ENCODE results near the gene OR10A5.
"Not testable (repeated sequence)": the region's sequence is repeated elsewhere in the genome, so short reads cannot be mapped to it uniquely, and the experiment has no call there.

The OR10A5 gene

GRCh38 chr11:6845383-6845782 is at the start of gene OR10A5:
OR10A5 (plus strand) TSS chr11:6845683; CDS start chr11:6845683, 0 bp downstream.
- no peak for DNase-seq

GRCh38 chr11:6799402-6799801 is 46.1 kb upstream of the OR10A5 start, which contains the start of gene OR6A2:
OR6A2 (minus strand) TSS chr11:6799689; CDS start chr11:6795708, 3,981 bp downstream.
- DNase-seq = no peak

- not testable (repeated sequence) for DNase-seq
Observed at GRCh38 chr11:6801075-6801474, 44.4 kb upstream of the OR10A5 start.

GRCh38 chr11:6812390-6813005 is 33.0 kb upstream of the OR10A5 start:
- DNase-seq = no peak

- DNase-seq = no peak
Observed at GRCh38 chr11:6813656-6814055, 31.8 kb upstream of the OR10A5 start.

GRCh38 chr11:6817694-6818093 is 27.8 kb upstream of the OR10A5 start:
- DNase-seq = no peak

- no peak for DNase-seq
Observed at GRCh38 chr11:6818967-6819366, 26.5 kb upstream of the OR10A5 start.

GRCh38 chr11:6824136-6824823 is 21.2 kb upstream of the OR10A5 start:
- DNase-seq = no peak

GRCh38 chr11:6825231-6825744 is 20.2 kb upstream of the OR10A5 start:
- DNase-seq = no peak

GRCh38 chr11:6828103-6828502 is 17.4 kb upstream of the OR10A5 start:
- DNase-seq = no peak

GRCh38 chr11:6833356-6833755 is 12.1 kb upstream of the OR10A5 start:
- no peak for DNase-seq

GRCh38 chr11:6834021-6834420 is 11.5 kb upstream of the OR10A5 start:
- no peak for DNase-seq

GRCh38 chr11:6841694-6842093 is 3.8 kb upstream of the OR10A5 start:
- no peak for DNase-seq

GRCh38 chr11:6843670-6844069 is 1.8 kb upstream of the OR10A5 start:
- no peak for DNase-seq

- DNase-seq = no peak
Observed at GRCh38 chr11:6844356-6844755, 1.1 kb upstream of the OR10A5 start.

- no peak for DNase-seq
Observed at GRCh38 chr11:6850526-6850925, 5.0 kb downstream of the OR10A5 start.

GRCh38 chr11:6854801-6855200 is 9.3 kb downstream of the OR10A5 start:
- not testable (repeated sequence) for DNase-seq

- DNase-seq = no peak
Observed at GRCh38 chr11:6855971-6856541, 10.6 kb downstream of the OR10A5 start.

GRCh38 chr11:6856871-6857270 is 11.4 kb downstream of the OR10A5 start:
- no peak for DNase-seq

GRCh38 chr11:6862961-6863360 is 17.5 kb downstream of the OR10A5 start, which contains the start of gene OR10A2:
OR10A2 (plus strand) TSS chr11:6863057; CDS start chr11:6869755, 6,698 bp downstream.
- no peak for DNase-seq

GRCh38 chr11:6864438-6864837 is 19.0 kb downstream of the OR10A5 start:
- DNase-seq = no peak

GRCh38 chr11:6871278-6871677 is 25.8 kb downstream of the OR10A5 start:
- no peak for DNase-seq

- no peak for DNase-seq
Observed at GRCh38 chr11:6875761-6876160, 30.3 kb downstream of the OR10A5 start.

GRCh38 chr11:6876325-6876724 is 30.8 kb downstream of the OR10A5 start, which contains the start of gene OR10A4:
OR10A4 (plus strand) TSS chr11:6876625; CDS start chr11:6876648, 23 bp downstream.
- no peak for DNase-seq
